ENCODE results near the gene FRMD4A.

GRCh38 chr10:13803566-13804554 is 526.9 kb downstream of the FRMD4A start:
- TF ChIP-seq RFX5 (IDR thresholded peaks at IDR 0.05; ENCODE audit: low read depth, low read length) (no peak), ZSCAN29 (IDR thresholded peaks at IDR 0.05) (no peak), HCFC1 (IDR thresholded peaks at IDR 0.05; ENCODE audit: low read length) (no peak), RELA (IDR thresholded peaks at IDR 0.05; ENCODE audit: borderline replicate concordance, partially characterized antibody) (no peak), CTCF (IDR thresholded peaks at IDR 0.05 in 2 of 3, conservative IDR thresholded peaks at IDR 0.05 in 1 of 3; ENCODE audit: control insufficient read depth in 2 of 3, extremely low read depth in 1 of 3, insufficient read depth in 1 of 3, low read depth in 3 of 3, low read length in 3 of 3) (no peak), POLR2A (IDR thresholded peaks at IDR 0.05; ENCODE audit: low read depth, low read length) (no peak), USF2 (IDR thresholded peaks at IDR 0.05; ENCODE audit: borderline replicate concordance, low read depth, low read length) (no peak), ELK1 (IDR thresholded peaks at IDR 0.05; ENCODE audit: low read depth, low read length) (no peak), TARDBP (IDR thresholded peaks at IDR 0.05; ENCODE audit: borderline replicate concordance) (no peak), PKNOX1 (IDR thresholded peaks at IDR 0.05) (no peak), EZH2 (IDR thresholded peaks at IDR 0.05; ENCODE audit: borderline replicate concordance, control insufficient read depth, low read depth, low read length) (no peak)

All from GM12878 (cell line).